Activated T-cell treated with anti-CD3 and anti-CD28 coated beads for 48 hours (primary cell): Measurements from ENCODE around the gene NEDD4.
"Not testable (repeated sequence)": the region's sequence is repeated elsewhere in the genome, so short reads cannot be mapped to it uniquely, and the experiment has no call there.

ENCODE experiments used
- DNase-seq: peaks from one replicate; pipeline ENCODE4 v3.0.0-alpha.2; 2020; ENCODE audit warnings: low read depth

NEDD4 gene

GRCh38 chr15:55954862-55955605, 38.4 kb downstream of the NEDD4 start:
- no peak for DNase-seq

DNA sequence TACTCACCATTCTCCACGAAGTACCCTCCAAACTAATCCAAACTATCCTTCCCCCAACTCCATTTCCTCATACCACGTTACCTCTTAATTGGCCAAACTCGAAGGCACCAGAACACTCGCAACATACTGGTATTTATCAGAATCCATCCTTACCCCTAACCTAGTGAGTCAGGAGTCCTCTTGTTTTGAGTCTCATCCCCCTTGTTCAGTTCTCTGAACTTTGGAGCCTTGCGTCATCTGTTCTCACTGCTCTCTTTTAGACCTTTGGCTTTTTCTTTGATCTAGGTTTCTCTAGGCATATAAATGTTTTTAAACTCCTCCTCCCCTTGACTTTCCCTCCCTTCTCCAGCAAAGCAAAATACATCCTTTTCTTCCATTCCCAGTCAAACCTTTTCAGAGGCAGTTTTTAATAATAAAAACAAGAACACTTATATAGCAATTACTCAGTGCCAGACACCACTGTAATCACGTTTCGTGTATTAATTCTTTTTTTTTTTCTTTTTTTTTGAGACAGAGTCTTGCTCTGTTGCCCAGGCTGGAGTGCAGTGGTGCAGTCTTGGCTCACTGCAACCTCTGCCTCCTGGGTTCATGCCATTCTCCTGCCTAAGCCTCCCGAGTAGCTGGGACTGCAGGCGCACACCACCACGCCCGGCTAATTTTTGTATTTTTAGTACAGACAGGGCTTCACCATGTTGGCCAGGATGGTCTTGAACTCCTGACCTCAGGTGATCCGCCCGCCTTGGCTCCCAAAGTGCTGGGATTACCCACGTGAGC, 40.7 kb downstream of the NEDD4 start:
- DNase-seq = not testable (repeated sequence)

DNA sequence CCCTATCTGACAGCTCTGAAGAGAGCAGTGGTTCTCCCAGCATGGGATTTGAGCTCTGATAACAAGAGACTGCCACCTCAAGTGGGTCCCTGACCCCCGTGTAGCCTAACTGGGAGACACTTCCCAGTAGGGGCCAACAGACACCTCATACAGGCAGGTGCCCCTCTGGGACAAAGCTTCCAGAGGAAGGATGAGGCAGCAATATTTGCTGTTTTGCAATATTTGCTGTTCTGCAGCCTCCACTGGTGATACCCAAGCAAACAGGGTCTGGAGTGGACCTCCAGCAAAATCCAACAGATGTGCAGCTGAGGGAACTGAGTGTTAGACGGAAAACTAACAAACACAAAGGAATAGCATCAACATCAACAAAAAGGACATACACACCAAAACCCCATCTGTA, 48.8 kb downstream of the NEDD4 start:
- not testable (repeated sequence) for DNase-seq

DNA sequence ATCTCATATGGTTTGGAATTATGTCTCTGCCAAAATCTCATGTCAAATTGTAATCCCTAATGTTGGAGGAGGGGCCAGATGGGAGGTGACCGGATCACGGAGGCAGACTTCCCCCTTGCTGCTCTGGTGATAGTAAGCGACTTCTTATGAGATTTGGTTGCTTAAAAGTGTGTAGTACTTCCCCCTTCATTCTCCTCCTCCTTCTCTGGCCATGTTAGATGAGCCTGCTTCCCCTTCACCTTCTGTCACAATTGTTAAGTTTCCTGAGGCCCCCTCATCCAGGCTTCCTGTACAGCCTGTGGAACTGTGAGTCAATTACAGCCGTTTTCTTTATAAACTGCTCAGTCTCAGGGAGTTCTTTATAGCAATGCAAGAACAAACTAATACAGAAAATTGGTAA, 51.1 kb downstream of the NEDD4 start:
- no peak for DNase-seq

DNA sequence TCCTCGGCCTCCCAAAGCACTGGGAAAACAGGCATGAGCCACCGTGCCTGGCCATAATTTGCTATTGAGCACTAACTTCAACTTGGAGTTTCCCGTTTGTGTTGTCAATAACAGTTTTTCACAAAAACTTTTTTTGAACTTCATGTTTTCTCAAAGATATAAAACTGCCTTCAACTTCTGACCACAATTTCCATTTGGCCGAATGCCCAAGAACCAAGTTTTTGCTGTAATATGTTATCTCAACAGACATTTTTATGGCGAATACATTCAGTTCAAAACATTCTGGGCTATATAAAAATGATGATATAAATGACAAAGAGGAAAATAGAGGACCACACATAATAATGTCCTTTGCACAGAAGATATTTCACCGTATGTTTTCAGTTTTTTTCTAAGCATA, 56.4 kb downstream of the NEDD4 start:
- DNase-seq = no peak

GRCh38 chr15:55928955-55929354, 64.5 kb downstream of the NEDD4 start:
- DNase-seq = no peak

DNA sequence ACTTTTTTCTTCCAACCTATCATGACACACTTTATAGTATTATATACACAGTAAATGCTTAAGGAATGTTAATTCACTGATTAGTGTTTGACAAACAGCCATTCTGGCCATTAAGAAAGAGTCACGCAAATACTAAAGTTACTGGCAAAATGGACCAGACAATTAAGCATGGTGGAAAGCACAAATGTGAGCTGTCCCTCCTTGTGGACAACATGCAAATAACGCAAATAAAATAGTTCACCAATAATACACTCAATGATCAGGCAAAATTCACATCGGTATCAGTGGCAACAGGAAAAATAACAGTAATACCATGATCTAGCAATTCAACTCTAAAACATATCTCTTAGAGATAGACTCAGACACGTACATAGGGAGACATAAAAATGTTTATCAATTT, 71.7 kb downstream of the NEDD4 start:
- DNase-seq = no peak

DNA sequence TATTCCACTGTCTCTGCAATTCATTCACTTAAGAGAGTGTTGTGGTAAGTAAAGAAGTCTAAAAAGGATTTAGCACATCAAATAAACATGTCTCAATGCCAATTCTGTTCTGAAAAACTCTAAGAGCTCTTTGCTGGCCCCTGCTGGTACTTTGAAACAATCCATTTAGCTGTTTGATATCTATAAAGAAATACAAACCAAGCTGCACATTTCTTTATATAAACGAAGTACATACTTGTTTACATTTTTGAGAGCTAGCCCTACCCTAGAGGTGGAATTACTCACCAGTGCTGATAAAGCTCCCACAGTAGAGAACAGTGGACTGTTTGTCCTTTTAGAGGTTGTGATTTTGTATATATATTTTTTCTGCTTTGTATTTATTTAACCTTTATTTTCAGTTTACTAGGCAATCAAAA, 75.5 kb downstream of the NEDD4 start:
- no peak for DNase-seq

GRCh38 chr15:55916666-55917409, 76.6 kb downstream of the NEDD4 start:
- DNase-seq = no peak

GRCh38 chr15:55915876-55916567, 77.4 kb downstream of the NEDD4 start:
- no peak for DNase-seq

- no peak for DNase-seq
Observed at GRCh38 chr15:55915221-55915620, 78.2 kb downstream of the NEDD4 start.

DNA sequence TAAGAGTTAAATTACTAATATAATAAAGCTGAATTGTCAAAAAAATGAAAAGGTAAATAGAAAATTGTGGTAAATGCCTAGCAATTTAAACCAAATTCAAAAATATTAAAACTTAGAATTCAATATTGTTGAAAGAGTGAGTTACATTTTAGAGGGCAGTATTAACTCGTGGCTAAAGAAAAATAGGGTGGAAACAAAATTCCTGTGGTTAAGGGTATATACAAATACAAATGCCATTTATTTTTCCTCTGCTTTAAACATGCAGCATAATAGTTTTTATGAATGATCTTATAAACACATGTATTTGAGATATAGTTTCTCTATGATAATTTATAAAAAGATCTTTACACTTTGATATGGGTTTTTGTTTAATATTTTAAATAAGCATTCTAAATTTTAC, 79.0 kb downstream of the NEDD4 start:
- DNase-seq = no peak

DNA sequence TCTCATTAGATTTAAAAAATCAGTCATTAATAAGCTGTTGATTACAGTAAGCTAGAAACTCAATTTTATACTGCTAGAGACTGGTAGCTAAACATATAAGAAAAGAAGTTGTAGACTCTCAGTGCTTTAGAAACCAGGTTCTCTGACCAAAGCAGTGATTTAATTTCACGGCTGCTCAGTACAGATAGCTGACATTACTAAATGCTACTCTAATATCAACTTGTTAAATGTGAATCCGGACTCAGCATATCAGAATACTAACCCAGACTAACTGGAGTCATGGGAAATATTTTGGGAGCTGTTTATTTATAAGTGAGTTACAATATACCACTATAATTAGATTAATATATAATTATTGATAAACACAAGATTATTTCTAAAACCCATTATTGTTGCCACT, 80.4 kb downstream of the NEDD4 start:
- no peak for DNase-seq

DNA sequence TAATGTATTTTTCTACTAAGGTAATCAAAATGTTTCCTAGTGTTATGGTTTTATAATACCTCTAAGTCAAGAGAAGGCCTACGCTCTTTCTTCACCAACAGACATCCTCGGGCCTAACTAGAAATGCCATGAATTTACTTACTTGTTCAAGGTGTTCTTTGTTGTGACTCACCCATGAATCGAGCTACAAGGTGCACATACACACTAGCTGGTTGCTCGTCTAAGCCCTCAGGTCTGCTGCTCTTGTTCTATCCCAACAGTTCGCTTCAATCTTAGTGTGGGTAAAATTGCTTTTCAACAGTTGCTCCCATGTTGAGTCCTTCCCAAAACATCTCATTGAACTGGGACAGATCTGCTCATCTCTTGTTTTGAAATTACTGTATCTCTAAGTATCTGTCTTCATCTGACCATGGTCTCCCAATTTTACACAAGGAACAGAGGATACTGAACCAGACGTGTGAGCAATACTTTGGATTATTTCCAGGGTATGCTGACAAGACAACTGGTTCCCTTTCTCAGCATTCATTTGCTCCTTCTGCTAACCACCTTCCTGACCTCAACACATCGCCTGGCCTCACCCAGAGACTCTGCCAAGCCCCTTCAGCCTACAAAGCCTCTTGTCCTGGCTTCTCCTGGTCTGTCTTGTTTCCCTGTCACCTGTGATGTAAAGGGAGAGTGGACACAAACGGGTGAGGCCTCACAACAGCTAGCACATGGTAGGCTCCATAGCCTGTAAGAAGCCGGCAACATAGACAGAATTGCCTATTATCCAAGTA, 84.2 kb downstream of the NEDD4 start:
- no peak for DNase-seq

- no peak for DNase-seq
Observed at GRCh38 chr15:55907797-55908196, 85.6 kb downstream of the NEDD4 start.

DNA sequence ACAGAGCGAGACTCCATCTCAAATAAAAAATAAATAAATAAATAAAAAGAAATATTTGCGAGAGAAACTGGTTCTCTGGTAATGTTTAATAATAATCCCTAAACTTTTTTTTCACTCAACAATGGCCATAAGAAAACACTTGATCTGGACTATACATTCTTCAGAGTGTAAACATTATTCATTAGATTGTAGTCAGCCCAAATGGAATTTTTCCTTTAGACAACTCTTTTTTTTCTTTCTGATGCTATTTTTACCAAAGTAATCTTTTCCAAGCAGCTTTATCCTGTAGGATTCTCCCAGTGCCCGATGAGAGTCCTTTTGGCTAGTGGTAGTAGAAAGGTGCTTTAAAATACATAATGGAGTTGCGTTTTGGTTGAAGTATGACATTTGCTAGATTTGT, 90.4 kb downstream of the NEDD4 start:
- no peak for DNase-seq

- no peak for DNase-seq
Observed at GRCh38 chr15:55900019-55900418, 93.4 kb downstream of the NEDD4 start.

DNA sequence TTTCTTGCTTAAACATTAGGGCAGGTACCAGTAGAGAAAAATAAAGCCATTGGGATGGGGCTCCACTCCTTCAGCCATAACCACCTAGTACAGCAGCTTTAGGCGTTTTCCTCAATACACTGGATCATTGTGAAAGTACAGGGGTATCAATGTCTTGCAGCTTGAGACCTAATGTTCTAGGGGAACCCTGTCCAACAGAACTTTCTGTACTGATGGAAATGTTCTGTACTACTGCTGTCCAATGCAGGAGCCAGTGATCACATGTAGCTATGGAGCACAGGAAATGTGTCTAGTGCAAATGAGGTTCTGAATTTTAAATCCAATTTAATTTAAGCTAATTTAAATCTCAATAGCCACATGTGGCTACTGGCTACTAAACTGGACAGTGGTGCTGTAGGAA, 93.9 kb downstream of the NEDD4 start:
- no peak for DNase-seq

DNA sequence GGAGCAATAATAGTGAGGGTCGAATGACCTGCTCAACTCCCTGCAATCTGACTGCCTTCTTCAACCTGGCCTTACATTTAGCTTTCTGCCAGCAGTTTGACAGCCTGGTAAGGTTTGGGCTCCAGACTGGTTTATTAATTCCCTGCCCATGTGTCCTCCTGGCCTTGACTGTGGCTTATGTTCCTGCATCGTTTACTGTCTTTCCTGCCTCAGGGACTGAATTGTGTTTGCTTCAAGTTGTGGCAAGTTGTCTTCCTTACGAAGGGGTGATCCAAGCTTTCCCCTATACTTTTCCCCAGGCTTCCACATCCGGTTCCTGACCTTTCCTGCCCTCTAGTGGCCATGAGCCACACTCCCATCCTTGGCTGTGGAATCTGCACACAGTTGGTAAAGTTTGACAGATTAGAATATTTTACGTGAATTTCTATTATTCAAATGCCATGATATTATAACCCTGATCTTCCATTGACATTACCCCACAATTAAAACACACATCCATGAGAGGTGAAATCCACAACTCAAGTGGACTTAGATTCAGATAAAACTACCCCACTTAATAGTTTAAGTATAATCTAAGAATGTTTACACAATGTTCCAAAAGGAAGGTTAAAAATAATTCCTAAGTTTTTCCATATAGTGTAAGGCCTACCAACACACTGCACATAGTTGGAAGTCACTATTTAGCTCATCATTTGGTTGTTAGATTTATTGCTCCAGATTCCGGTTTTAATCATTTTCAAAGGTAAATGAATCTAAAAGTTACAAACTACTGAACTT, 95.7 kb downstream of the NEDD4 start:
- no peak for DNase-seq

- DNase-seq = no peak
Observed at GRCh38 chr15:55894399-55894965, 98.9 kb downstream of the NEDD4 start.
